ENCODE results near the gene NSRP1.

DNA sequence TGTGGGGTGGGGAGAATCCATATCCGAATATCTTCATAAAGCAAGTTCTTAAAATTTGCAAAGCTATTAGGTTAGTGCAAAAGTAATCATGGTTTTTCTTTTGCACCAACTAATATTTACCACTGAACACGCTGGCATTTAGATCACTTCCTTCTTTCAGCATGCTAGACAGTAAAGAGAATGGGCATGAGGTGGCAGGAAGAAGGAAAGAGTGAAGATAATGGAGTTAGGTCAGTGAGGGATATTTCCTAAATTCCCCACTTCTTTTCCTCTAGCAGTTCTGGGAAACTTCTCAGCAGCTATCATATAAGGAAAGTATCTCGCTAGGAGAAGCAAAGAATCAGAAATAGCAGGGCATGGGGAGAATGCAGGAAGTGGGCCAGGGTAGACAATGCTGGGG, 79.9 kb downstream of the NSRP1 start:
- TF ChIP-seq BHLHE40 (IDR thresholded peaks at IDR 0.05; ENCODE audit: borderline replicate concordance): no peak
- no peak for TF ChIP-seq NFRKB (IDR thresholded peaks at IDR 0.05)
- no peak for TF ChIP-seq L3MBTL2 (conservative IDR thresholded peaks at IDR 0.05)
- no peak for TF ChIP-seq CTBP1 (IDR thresholded peaks at IDR 0.05; ENCODE audit: borderline replicate concordance)
- no peak for TF ChIP-seq ARNT (IDR thresholded peaks at IDR 0.05)
- no peak for TF ChIP-seq FOXM1 (IDR thresholded peaks at IDR 0.05; ENCODE audit: borderline replicate concordance)
- TF ChIP-seq SP1 (IDR thresholded peaks at IDR 0.05): no peak

All from HEK293T (cell line).